MG63 (cell line): ENCODE results near the gene IL1A. TPM values are rescaled to one million over a fixed set of nuclear protein-coding genes. Genes with fewer than 3 reads are reported as not detected.

ENCODE experiments used
- DNase-seq: peaks from one replicate; pipeline ENCODE4 v3.0.0-alpha.2; 2020
- H3K27me3 ChIP-seq: fragments of 250-450 bp; sonication (Bioruptor Pico); 2 replicates; pipeline ENCODE4 v1.5.1; 2020; ENCODE audit warnings: mild to moderate bottlenecking, moderate library complexity
- H3K36me3 ChIP-seq: fragments of 250-450 bp; sonication (Bioruptor Pico); 2 replicates; pipeline ENCODE4 v1.5.1; 2020; ENCODE audit warnings: mild to moderate bottlenecking, moderate library complexity
- H3K4me3 ChIP-seq: fragments of 250-450 bp; sonication (Bioruptor Pico); 2 replicates; pipeline ENCODE4 v1.5.1; 2020; ENCODE audit warnings: mild to moderate bottlenecking, moderate library complexity
- H3K9me3 ChIP-seq: fragments of 250-450 bp; sonication (Bioruptor Pico); 2 replicates; pipeline ENCODE4 v1.5.1; 2020; ENCODE audit warnings: mild to moderate bottlenecking, moderate library complexity
- total RNA-seq: library from RNA; depleted of rRNA; stranded (reverse); fragments of >200 nt; shearing (Covaris generic); gene quantifications from 2 replicates; pipeline ENCODE4 v1.2.3, GENCODE V29; 2014; ENCODE audit warnings: low replicate concordance; rRNA removed

Gene IL1A
- total RNA-seq, 1 experiment from 2014 or later, result 2.1 TPM

DNA sequence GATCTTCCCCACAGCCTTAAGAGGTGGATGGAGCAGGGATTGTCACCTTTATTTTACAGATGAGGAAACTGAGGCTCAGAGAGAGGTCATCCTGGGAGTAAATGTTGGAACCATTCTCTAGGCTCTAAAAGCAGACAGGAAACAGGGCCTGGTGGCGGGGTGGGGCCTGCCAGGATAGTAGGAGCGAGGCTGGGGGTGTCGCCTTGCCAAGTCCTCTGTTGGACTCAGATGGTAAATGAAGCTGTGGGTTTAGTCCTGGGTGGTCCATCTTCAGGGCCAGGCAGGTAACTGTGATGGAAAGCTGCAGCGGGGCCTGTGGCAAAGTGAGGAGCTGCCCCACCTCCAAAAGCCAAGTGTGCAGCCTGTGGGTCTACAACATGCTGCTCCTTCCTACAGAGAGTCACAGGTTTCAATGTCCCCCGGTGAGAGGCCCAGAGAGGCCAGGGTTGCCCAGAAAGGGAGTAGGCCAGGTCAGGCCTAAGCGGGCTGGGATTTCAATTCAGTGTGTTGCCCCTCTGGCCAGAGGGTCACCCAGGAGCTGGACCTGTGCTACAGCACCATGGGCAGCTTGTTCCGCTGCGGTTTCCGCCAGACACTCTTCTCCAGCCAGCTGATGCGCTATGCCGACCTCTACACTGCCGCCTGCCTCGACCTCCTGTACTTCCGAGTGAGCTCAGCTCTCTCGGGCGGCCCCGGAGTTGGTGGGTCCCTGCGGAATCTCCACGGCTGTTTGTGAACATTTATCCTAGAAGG lies 56.8 kb downstream of the IL1A start:
- Histone ChIP-seq H3K27me3 (no peaks in the 10 kb centered on the region), H3K4me3 (no peak overlapping the region), H3K9me3 (no peaks in the 10 kb centered on the region), H3K36me3 (no peaks in the 10 kb centered on the region)
- DNase-seq, result no peak

DNA sequence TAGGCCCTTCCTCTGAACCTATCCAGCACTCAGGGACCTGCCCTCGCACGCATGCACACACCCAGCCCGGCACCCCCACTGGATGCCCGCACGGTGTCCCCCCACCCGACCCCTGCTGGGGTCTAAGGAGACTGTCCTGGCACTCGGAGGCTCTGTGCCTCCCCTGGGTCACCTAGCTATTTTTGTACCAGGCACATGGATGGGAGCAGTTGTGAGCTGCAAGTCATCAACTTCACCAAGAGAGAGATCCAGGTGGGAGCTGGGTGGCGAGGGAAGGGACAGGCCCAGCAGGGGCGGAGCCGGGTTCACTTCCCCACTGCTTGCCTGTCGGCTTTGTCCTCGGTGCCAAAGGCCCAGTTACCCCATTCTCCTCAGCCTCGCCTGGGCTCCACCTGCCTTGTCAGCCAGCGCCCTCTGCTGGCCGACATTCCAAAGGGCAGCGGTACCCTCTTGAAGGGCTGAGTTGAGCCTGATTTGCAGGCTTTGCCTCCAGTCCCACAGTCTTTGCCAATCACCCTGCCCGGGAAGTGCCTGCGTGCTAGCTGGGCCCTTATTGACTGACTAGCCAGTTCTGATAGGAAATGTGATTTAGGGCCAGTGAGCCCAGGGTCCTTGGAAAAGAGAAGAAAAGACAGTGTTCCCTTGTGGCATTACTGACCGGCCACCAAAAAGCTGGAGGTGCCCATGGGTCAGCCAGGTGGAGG lies 57.7 kb downstream of the IL1A start:
- Histone ChIP-seq H3K27me3 (no peaks in the 10 kb centered on the region), H3K9me3 (no peaks in the 10 kb centered on the region), H3K36me3 (no peaks in the 10 kb centered on the region), H3K4me3 (no peak overlapping the region)
- DNase-seq, result peak; percentile 88

DNA sequence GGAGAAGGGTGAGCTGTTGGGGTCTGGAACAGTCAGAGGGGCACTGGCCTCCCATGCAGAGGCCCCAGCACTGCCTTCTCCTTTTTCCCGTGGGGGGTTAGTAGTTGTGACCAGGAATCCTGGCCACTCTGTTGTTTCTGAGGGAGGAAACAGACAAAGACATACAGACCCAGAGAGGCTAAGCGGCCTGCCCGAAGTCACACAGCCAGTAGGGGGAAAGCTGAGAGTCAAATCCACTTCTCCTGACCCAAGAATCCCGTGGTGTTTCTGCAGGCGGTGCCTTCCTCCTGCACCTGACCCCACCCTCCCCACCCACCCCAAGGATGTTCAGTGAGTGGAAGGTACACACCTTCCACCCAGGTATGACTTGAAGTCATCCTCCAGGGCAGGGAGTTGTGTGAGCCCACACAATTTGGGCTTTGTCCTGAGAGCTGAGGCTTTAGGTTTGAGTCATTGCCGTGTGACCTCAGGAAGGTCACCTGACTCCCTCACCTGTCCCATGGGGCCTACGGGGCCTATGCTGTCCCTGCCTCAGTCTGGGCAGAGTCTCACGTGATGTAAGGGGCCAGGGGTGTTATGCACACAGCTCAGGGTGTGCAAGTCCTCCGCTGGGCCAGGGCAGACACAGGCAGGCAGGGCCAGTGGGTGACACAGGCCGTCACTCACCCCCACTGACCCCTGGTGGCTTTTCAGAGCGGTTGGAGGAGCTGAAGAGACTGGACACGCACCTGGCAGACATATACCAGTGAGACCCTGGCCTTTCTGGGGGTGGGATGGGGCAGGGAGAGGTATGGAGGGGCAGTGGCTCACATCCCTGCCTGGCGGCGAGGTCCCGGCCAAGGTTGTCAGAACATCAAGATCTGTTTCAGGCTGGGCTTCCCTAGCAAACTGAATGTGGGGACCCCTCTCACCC lies 58.5 kb downstream of the IL1A start:
- DNase-seq, result no peak
- no peak overlapping the region for H3K4me3 ChIP-seq
- no peaks in the 10 kb centered on the region for H3K27me3 ChIP-seq
- H3K36me3 ChIP-seq, result no peaks in the 10 kb centered on the region
- no peaks in the 10 kb centered on the region for H3K9me3 ChIP-seq

- no peak overlapping the region for H3K4me3 ChIP-seq
- no peaks in the 10 kb centered on the region for H3K27me3 ChIP-seq
- no peaks in the 10 kb centered on the region for H3K9me3 ChIP-seq
- no peaks in the 10 kb centered on the region for H3K36me3 ChIP-seq
- peak; percentile 47 for DNase-seq
These were observed 59.4 kb downstream of the IL1A start for GRCh38 chr2:112724591-112725525.

DNA sequence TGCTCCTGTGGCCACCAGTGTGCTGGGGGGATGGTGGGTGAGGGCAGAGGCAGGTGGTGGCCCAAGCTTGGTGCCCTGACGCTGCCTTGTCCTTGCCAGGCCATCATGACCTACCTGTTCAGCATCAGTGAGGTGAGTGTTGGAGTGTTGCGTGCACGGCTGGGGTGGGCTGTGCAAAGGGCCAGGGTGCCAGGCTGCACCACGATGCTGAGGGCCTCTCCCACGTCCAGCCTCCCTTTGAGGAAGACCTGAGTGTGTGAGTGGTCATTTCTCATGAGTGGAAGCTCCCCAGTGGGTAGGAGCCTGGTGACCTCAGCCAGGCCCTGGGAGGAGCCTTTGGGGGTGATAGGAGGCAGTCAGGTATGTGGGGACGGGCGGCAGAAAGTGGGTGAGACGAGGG lies 60.3 kb downstream of the IL1A start:
- no peak overlapping the region for H3K4me3 ChIP-seq
- H3K9me3 ChIP-seq, result no peaks in the 10 kb centered on the region
- H3K36me3 ChIP-seq, result no peaks in the 10 kb centered on the region
- H3K27me3 ChIP-seq, result no peaks in the 10 kb centered on the region
- no peak for DNase-seq

Other genes with a start within 250 kb of the IL1A start
- 20.5 and 69.1 TPM in 2 replicates for gene POLR1B, start 242.0 kb downstream of the IL1A start, total RNA-seq
- 1.7 and 20.0 TPM in 2 replicates for gene CHCHD5, start 199.9 kb downstream of the IL1A start, total RNA-seq
- gene SLC20A1, start 138.6 kb downstream of the IL1A start, total RNA-seq, result 117 and 129 TPM in 2 replicates
- not detected in 2 replicates for gene NT5DC4, start 63.5 kb downstream of the IL1A start, total RNA-seq
- 19.4 and 19.9 TPM in 2 replicates for gene CKAP2L, start 19.9 kb downstream of the IL1A start, total RNA-seq
- gene IL1B, start 52.3 kb upstream of the IL1A start, total RNA-seq, result 15.8 and 21.6 TPM in 2 replicates
- gene IL37, start 126.7 kb upstream of the IL1A start, total RNA-seq, result 3.1 and 6.9 TPM in 2 replicates
- not detected in 2 replicates for gene IL36G, start 193.5 kb upstream of the IL1A start, total RNA-seq
- not detected in 2 replicates for gene IL36A, start 221.0 kb upstream of the IL1A start, total RNA-seq